KMS-11 (cell line): ENCODE results near the gene SOD3.

Experiments used
- H2AFZ ChIP-seq: fragments of 200-600 bp; sonication (generic); 2 replicates; pipeline ENCODE4 v1.6.1; 2016; ENCODE audit warnings: antibody characterized with exemption, mixed run types, low read depth
- H3K27ac ChIP-seq: fragments of 200-600 bp; sonication (generic); 2 replicates; pipeline ENCODE4 v1.6.1; 2016; ENCODE audit warnings: mild to moderate bottlenecking, mixed run types
- H3K27me3 ChIP-seq: fragments of 200-600 bp; sonication (generic); 2 replicates; pipeline ENCODE4 v1.6.1; 2017; ENCODE audit warnings: mild to moderate bottlenecking, low read depth, mixed run types, moderate library complexity; ENCODE audit not compliant: insufficient read depth
- H3K36me3 ChIP-seq: fragments of 200-600 bp; sonication (generic); 2 replicates; pipeline ENCODE4 v1.6.1; 2017; ENCODE audit warnings: mild to moderate bottlenecking, mixed run types; ENCODE audit not compliant: insufficient read depth
- H3K4me1 ChIP-seq: fragments of 200-600 bp; sonication (generic); 2 replicates; pipeline ENCODE4 v1.6.1; 2016; ENCODE audit warnings: mild to moderate bottlenecking, low read depth, mixed run types; ENCODE audit not compliant: poor library complexity, severe bottlenecking
- H3K4me2 ChIP-seq: fragments of 200-600 bp; sonication (generic); 2 replicates; pipeline ENCODE4 v1.7.0; 2016; ENCODE audit warnings: mild to moderate bottlenecking, mixed run types
- H3K4me3 ChIP-seq: fragments of 200-600 bp; sonication (generic); IDR thresholded peaks from 2 replicates; pipeline ENCODE4 v1.6.1; 2017; ENCODE audit warnings: low read depth, low read length, mixed read lengths; ENCODE audit not compliant: insufficient read depth
- H3K79me2 ChIP-seq: fragments of 200-600 bp; sonication (generic); 2 replicates; pipeline ENCODE4 v1.6.1; 2016; ENCODE audit warnings: low read depth, mixed run types; ENCODE audit not compliant: insufficient read depth
- H3K9ac ChIP-seq: fragments of 200-600 bp; sonication (generic); 2 replicates; pipeline ENCODE4 v1.6.1; 2016; ENCODE audit warnings: mild to moderate bottlenecking, mixed run types
- H4K20me1 ChIP-seq: fragments of 200-600 bp; sonication (generic); 2 replicates; pipeline ENCODE4 v1.6.1; 2016; ENCODE audit warnings: mild to moderate bottlenecking, mixed run types; ENCODE audit not compliant: insufficient read depth
- TF ChIP-seq, protein P1 (sequence below): fragments of 200-600 bp; sonication (generic); conservative IDR thresholded peaks from 2 replicates; pipeline ENCODE4 v1.6.1; 2017; ENCODE audit warnings: low read depth, mild to moderate bottlenecking, antibody characterized with exemption, low read length, moderate library complexity, mixed read lengths

The SOD3 gene

DNA sequence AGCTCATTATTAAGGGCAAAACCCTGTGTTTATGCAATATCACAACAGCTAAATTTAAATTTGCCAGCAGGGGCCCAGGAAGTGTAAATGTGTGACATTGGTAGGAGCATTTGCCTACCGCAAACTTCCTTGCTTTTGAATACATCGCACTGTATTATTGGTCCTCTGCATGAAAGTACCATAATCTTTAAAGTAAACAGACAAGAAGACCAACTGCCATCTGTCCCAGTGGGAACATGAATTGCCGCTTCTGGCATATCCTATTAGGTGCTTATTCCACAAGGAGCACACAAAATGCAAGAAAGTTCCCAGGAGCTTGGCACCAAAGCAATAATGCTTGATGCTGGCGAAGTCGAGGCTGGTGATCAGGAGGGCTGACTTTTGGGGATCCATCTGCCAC lies 51.3 kb downstream of the SOD3 start:
- Histone ChIP-seq H3K36me3 (no peaks in the 10 kb centered on the region), H4K20me1 (no peaks in the 10 kb centered on the region), H3K27ac (no peak overlapping the region), H2AFZ (no peak overlapping the region), H3K79me2 (no peaks in the 10 kb centered on the region), H3K27me3 (no peaks in the 10 kb centered on the region), H3K4me3 (no peak overlapping the region), H3K4me1 (no peaks in the 10 kb centered on the region), H3K4me2 (no peak overlapping the region), H3K9ac (no peak overlapping the region)
- TF ChIP-seq, protein P1, sequence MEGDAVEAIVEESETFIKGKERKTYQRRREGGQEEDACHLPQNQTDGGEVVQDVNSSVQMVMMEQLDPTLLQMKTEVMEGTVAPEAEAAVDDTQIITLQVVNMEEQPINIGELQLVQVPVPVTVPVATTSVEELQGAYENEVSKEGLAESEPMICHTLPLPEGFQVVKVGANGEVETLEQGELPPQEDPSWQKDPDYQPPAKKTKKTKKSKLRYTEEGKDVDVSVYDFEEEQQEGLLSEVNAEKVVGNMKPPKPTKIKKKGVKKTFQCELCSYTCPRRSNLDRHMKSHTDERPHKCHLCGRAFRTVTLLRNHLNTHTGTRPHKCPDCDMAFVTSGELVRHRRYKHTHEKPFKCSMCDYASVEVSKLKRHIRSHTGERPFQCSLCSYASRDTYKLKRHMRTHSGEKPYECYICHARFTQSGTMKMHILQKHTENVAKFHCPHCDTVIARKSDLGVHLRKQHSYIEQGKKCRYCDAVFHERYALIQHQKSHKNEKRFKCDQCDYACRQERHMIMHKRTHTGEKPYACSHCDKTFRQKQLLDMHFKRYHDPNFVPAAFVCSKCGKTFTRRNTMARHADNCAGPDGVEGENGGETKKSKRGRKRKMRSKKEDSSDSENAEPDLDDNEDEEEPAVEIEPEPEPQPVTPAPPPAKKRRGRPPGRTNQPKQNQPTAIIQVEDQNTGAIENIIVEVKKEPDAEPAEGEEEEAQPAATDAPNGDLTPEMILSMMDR, result no peak

- no peak overlapping the region for H3K9ac ChIP-seq
- no peak overlapping the region for H3K4me3 ChIP-seq
- H2AFZ ChIP-seq, result no peak overlapping the region
- H3K36me3 ChIP-seq, result no peaks in the 10 kb centered on the region
- H3K79me2 ChIP-seq, result no peaks in the 10 kb centered on the region
- no peaks in the 10 kb centered on the region for H4K20me1 ChIP-seq
- no peak overlapping the region for H3K27ac ChIP-seq
- no peaks in the 10 kb centered on the region for H3K4me1 ChIP-seq
- no peak overlapping the region for H3K4me2 ChIP-seq
- TF ChIP-seq, protein P1, result no peak
- no peaks in the 10 kb centered on the region for H3K27me3 ChIP-seq
Observed at GRCh38 chr4:24849351-24849750, 54.0 kb downstream of the SOD3 start.

- H3K4me2 ChIP-seq, result no peak overlapping the region
- H3K4me3 ChIP-seq, result no peak overlapping the region
- TF ChIP-seq, protein P1, result no peak
- H3K36me3 ChIP-seq, result no peaks in the 10 kb centered on the region
- no peak overlapping the region for H3K27ac ChIP-seq
- no peaks in the 10 kb centered on the region for H3K27me3 ChIP-seq
- H2AFZ ChIP-seq, result no peak overlapping the region
- no peaks in the 10 kb centered on the region for H3K79me2 ChIP-seq
- no peaks in the 10 kb centered on the region for H3K4me1 ChIP-seq
- H3K9ac ChIP-seq, result no peak overlapping the region
- no peaks in the 10 kb centered on the region for H4K20me1 ChIP-seq
Observed at GRCh38 chr4:24849756-24850155, 54.4 kb downstream of the SOD3 start.
